Activated naive CD8-positive, alpha-beta T cell treated with anti-CD3 and anti-CD28 coated beads for 36 hours (primary cell): ENCODE data around the gene KEL. TPM values are rescaled to one million over a fixed set of nuclear protein-coding genes. Genes with fewer than 3 reads are reported as not detected.

Experiments
- DNase-seq: peaks from one replicate; pipeline ENCODE4 v3.0.0; 2021
- H3K27ac Mint-ChIP-seq: one replicate; pipeline ENCODE4 v1.8.0; 2022; ENCODE audit warnings: mild to moderate bottlenecking, moderate library complexity, mixed read lengths
- H3K27me3 Mint-ChIP-seq: one replicate; pipeline ENCODE4 v1.8.0; 2022; ENCODE audit warnings: mild to moderate bottlenecking, mixed read lengths
- H3K36me3 Mint-ChIP-seq: one replicate; pipeline ENCODE4 v1.8.0; 2021; ENCODE audit warnings: mild to moderate bottlenecking, mixed read lengths
- H3K4me1 Mint-ChIP-seq: one replicate; pipeline ENCODE4 v1.8.0; 2021; ENCODE audit warnings: mixed read lengths
- H3K4me3 Mint-ChIP-seq: one replicate; pipeline ENCODE4 v1.8.0; 2022; ENCODE audit warnings: mild to moderate bottlenecking, moderate library complexity, mixed read lengths
- H3K9me3 Mint-ChIP-seq: one replicate; pipeline ENCODE4 v1.8.0; 2022; ENCODE audit warnings: mixed read lengths
- total RNA-seq, 2 experiments: library from RNA; stranded (reverse); gene quantifications; one replicate each; pipeline ENCODE4 v1.2.3, GENCODE V29; 2021

The KEL gene
- total RNA-seq, 2 experiments from 2014 or later, result 0.16 TPM; not detected in 1

GRCh38 chr7:142905759-142906158 is 56.4 kb downstream of the KEL start:
- Mint-ChIP-seq H3K9me3 (peaks cover 1% of the 10 kb centered on the region), H3K27me3 (peaks cover 3% of the 10 kb centered on the region), H3K36me3 (peaks cover 1% of the 10 kb centered on the region), H3K4me3 (no peak overlapping the region), H3K27ac (no peak overlapping the region), H3K4me1 (no peaks in the 10 kb centered on the region)
- no peak for DNase-seq

GRCh38 chr7:142904128-142904527 is 58.0 kb downstream of the KEL start:
- Mint-ChIP-seq H3K27ac (no peak overlapping the region), H3K4me1 (no peaks in the 10 kb centered on the region), H3K4me3 (no peak overlapping the region)

GRCh38 chr7:142901426-142902259 is 60.5 kb downstream of the KEL start:
- DNase-seq, result no peak
- Mint-ChIP-seq H3K27ac (no peak overlapping the region), H3K36me3 (peaks cover 1% of the 10 kb centered on the region), H3K4me1 (no peaks in the 10 kb centered on the region), H3K9me3 (peaks cover 1% of the 10 kb centered on the region), H3K4me3 (no peak overlapping the region), H3K27me3 (no peaks in the 10 kb centered on the region)

More at GRCh38 chr7:142904128-142904527, 58.0 kb downstream of the KEL start:
- H3K36me3 Mint-ChIP-seq, result peaks cover 1% of the 10 kb centered on the region
- no peak for DNase-seq
- H3K9me3 Mint-ChIP-seq, result peaks cover 1% of the 10 kb centered on the region
- H3K27me3 Mint-ChIP-seq, result no peaks in the 10 kb centered on the region

GRCh38 chr7:142899661-142900060 is 62.5 kb downstream of the KEL start:
- Mint-ChIP-seq H3K4me1 (no peaks in the 10 kb centered on the region), H3K27ac (no peak overlapping the region), H3K4me3 (no peak overlapping the region), H3K36me3 (peaks cover 1% of the 10 kb centered on the region), H3K27me3 (peaks cover 3% of the 10 kb centered on the region), H3K9me3 (peaks cover 1% of the 10 kb centered on the region)
- no peak for DNase-seq

- Mint-ChIP-seq H3K4me1 (no peaks in the 10 kb centered on the region), H3K27ac (no peak overlapping the region), H3K9me3 (peaks cover 1% of the 10 kb centered on the region), H3K36me3 (peaks cover 1% of the 10 kb centered on the region), H3K4me3 (no peak overlapping the region), H3K27me3 (peaks cover 3% of the 10 kb centered on the region)
- DNase-seq, result no peak
Observed at GRCh38 chr7:142898377-142899170, 63.6 kb downstream of the KEL start.

GRCh38 chr7:142897691-142898090 is 64.5 kb downstream of the KEL start:
- Mint-ChIP-seq H3K4me1 (no peaks in the 10 kb centered on the region), H3K27me3 (peaks cover 3% of the 10 kb centered on the region), H3K9me3 (no peaks in the 10 kb centered on the region), H3K36me3 (no peaks in the 10 kb centered on the region), H3K27ac (peak overlapping the region; percentile 34), H3K4me3 (no peak overlapping the region)
- DNase-seq, result no peak

- Mint-ChIP-seq H3K27ac (no peak overlapping the region), H3K27me3 (peaks cover 3% of the 10 kb centered on the region), H3K4me3 (no peak overlapping the region), H3K4me1 (no peaks in the 10 kb centered on the region), H3K36me3 (no peaks in the 10 kb centered on the region), H3K9me3 (no peaks in the 10 kb centered on the region)
- DNase-seq, result no peak
Observed at GRCh38 chr7:142896741-142897379, 65.3 kb downstream of the KEL start.

- Mint-ChIP-seq H3K36me3 (no peaks in the 10 kb centered on the region), H3K27me3 (peaks cover 3% of the 10 kb centered on the region), H3K4me1 (no peaks in the 10 kb centered on the region), H3K27ac (no peak overlapping the region), H3K4me3 (no peak overlapping the region), H3K9me3 (no peaks in the 10 kb centered on the region)
- no peak for DNase-seq
Observed at GRCh38 chr7:142896151-142896550, 66.0 kb downstream of the KEL start.

- Mint-ChIP-seq H3K4me3 (no peak overlapping the region), H3K27me3 (peaks cover 3% of the 10 kb centered on the region), H3K27ac (no peak overlapping the region), H3K9me3 (no peaks in the 10 kb centered on the region), H3K4me1 (no peaks in the 10 kb centered on the region), H3K36me3 (no peaks in the 10 kb centered on the region)
- DNase-seq, result no peak
Observed at GRCh38 chr7:142894985-142895593, 67.1 kb downstream of the KEL start.

GRCh38 chr7:142894112-142894984 is 67.8 kb downstream of the KEL start:
- no peak for DNase-seq
- H3K4me1 Mint-ChIP-seq, result no peaks in the 10 kb centered on the region
- H3K36me3 Mint-ChIP-seq, result no peaks in the 10 kb centered on the region
- H3K9me3 Mint-ChIP-seq, result no peaks in the 10 kb centered on the region
- H3K4me3 Mint-ChIP-seq, result no peak overlapping the region
- H3K27ac Mint-ChIP-seq, result no peak overlapping the region
- peaks cover 3% of the 10 kb centered on the region for H3K27me3 Mint-ChIP-seq

- no peak for DNase-seq
- Mint-ChIP-seq H3K4me1 (no peaks in the 10 kb centered on the region), H3K9me3 (no peaks in the 10 kb centered on the region), H3K27ac (no peak overlapping the region), H3K4me3 (no peak overlapping the region), H3K36me3 (no peaks in the 10 kb centered on the region), H3K27me3 (peaks cover 3% of the 10 kb centered on the region)
Observed at GRCh38 chr7:142892951-142893350, 69.2 kb downstream of the KEL start.

GRCh38 chr7:142891490-142892082 is 70.6 kb downstream of the KEL start:
- no peaks in the 10 kb centered on the region for H3K36me3 Mint-ChIP-seq
- no peaks in the 10 kb centered on the region for H3K9me3 Mint-ChIP-seq
- no peak for DNase-seq
- H3K27ac Mint-ChIP-seq, result no peak overlapping the region
- H3K4me1 Mint-ChIP-seq, result no peaks in the 10 kb centered on the region
- H3K4me3 Mint-ChIP-seq, result no peak overlapping the region
- H3K27me3 Mint-ChIP-seq, result peaks cover 3% of the 10 kb centered on the region
